Neutrophil (primary cell): ENCODE results near the gene MAPK1.
"Not testable (repeated sequence)": the region's sequence is repeated elsewhere in the genome, so short reads cannot be mapped to it uniquely, and the experiment has no call there.

Experiments
- H3K27ac ChIP-seq: fragments of 200-600 bp; sonication (generic); 2 replicates; pipeline ENCODE4 v1.5.1; 2016; ENCODE audit warnings: mild to moderate bottlenecking, moderate library complexity
- H3K27me3 ChIP-seq: fragments of 200-600 bp; sonication (generic); 2 replicates; pipeline ENCODE4 v1.6.0; 2016; ENCODE audit warnings: mild to moderate bottlenecking
- H3K36me3 ChIP-seq: fragments of 200-600 bp; sonication (generic); 2 replicates; pipeline ENCODE4 v1.5.1; 2017
- H3K4me1 ChIP-seq, 2 experiments: fragments of 200-600 bp in 1 of 2; sonication (generic) in 1 of 2; 1 replicate in 1 of 2; 2 replicates in 1 of 2; pipeline versions ENCODE4 v1.5.1 to v1.6.1; 2013 to 2016; ENCODE audit warnings: low read depth in 1 of 2, low read length in 1 of 2, mild to moderate bottlenecking in 1 of 2, moderate library complexity in 1 of 2; ENCODE audit not compliant: control insufficient read depth in 1 of 2, insufficient read depth in 1 of 2
- H3K4me3 ChIP-seq, 2 experiments: fragments of 200-600 bp in 1 of 2; sonication (generic) in 1 of 2; 1 replicate in 1 of 2; 2 replicates in 1 of 2; pipeline ENCODE4 v1.5.1; 2013 to 2016; ENCODE audit warnings: low read depth in 1 of 2, low read length in 1 of 2, mild to moderate bottlenecking in 1 of 2, moderate library complexity in 1 of 2
- H3K9me3 ChIP-seq: fragments of 200-600 bp; sonication (generic); 2 replicates; pipeline ENCODE4 v1.5.1; 2016
- CTCF ChIP-seq: fragments of 200-600 bp; sonication (generic); IDR thresholded peaks from 2 replicates; pipeline ENCODE4 v1.5.1; 2016; ENCODE audit warnings: antibody characterized with exemption

The MAPK1 gene

GRCh38 chr22:21802056-21802455 is 65.4 kb downstream of the MAPK1 start:
- no peak for TF ChIP-seq CTCF
- Histone ChIP-seq H3K4me3 (no peak overlapping the region), H3K4me1 (no peaks in the 10 kb centered on the region), H3K27ac (peak overlapping the region; percentile 5), H3K36me3 (peaks cover 87% of the 10 kb centered on the region), H3K9me3 (no peaks in the 10 kb centered on the region), H3K27me3 (no peaks in the 10 kb centered on the region)

GRCh38 chr22:21801304-21801644 is 66.2 kb downstream of the MAPK1 start:
- H3K27ac ChIP-seq: not testable (repeated sequence)

GRCh38 chr22:21800552-21801303 is 66.7 kb downstream of the MAPK1 start:
- Histone ChIP-seq H3K36me3 (peaks cover 85% of the 10 kb centered on the region), H3K4me3 (no peak overlapping the region), H3K27me3 (no peaks in the 10 kb centered on the region), H3K4me1 (no peaks in the 10 kb centered on the region), H3K9me3 (no peaks in the 10 kb centered on the region), H3K27ac (peak overlapping the region; percentile 41)
- TF ChIP-seq CTCF: no peak

More at GRCh38 chr22:21801304-21801644, 66.2 kb downstream of the MAPK1 start:
- not testable (repeated sequence) for H3K4me3 ChIP-seq, H3K4me1 ChIP-seq, H3K9me3 ChIP-seq, H3K27me3 ChIP-seq
- H3K36me3 ChIP-seq: peaks cover 86% of the 10 kb centered on the region

GRCh38 chr22:21797444-21798221 is 69.8 kb downstream of the MAPK1 start:
- no peak for TF ChIP-seq CTCF
- H3K4me3 ChIP-seq: no peak overlapping the region
- no peaks in the 10 kb centered on the region for H3K4me1 ChIP-seq
- H3K27me3 ChIP-seq: no peaks in the 10 kb centered on the region
- no peaks in the 10 kb centered on the region for H3K9me3 ChIP-seq
- peaks cover 80% of the 10 kb centered on the region for H3K36me3 ChIP-seq
- H3K27ac ChIP-seq: peak overlapping the region; percentile 34

- peaks cover 78% of the 10 kb centered on the region for H3K36me3 ChIP-seq
These were observed 70.6 kb downstream of the MAPK1 start for GRCh38 chr22:21796863-21797262.

More at GRCh38 chr22:21796863-21797262, 70.6 kb downstream of the MAPK1 start:
- Histone ChIP-seq H3K4me1 (no peaks in the 10 kb centered on the region), H3K9me3 (no peaks in the 10 kb centered on the region), H3K27me3 (no peaks in the 10 kb centered on the region), H3K27ac (peak overlapping the region; percentile 13), H3K4me3 (no peak overlapping the region)
- no peak for TF ChIP-seq CTCF
